LHCN-M2 (cell line): ENCODE data around the gene IDS. TPM values are rescaled to one million over a fixed set of nuclear protein-coding genes. Genes with fewer than 3 reads are reported as not detected.
"Not testable (repeated sequence)": the region's sequence is repeated elsewhere in the genome, so short reads cannot be mapped to it uniquely, and the experiment has no call there.

Experiments used
- DNase-seq: peaks from one replicate; pipeline ENCODE4 v3.0.0-alpha.2; 2012; ENCODE audit warnings: low read depth
- polyA plus RNA-seq: library from polyadenylated mRNA; unstranded; fragments of >200 nt; gene quantifications from one replicate; pipeline ENCODE4 v1.2.1, GENCODE V29; 2012; ENCODE audit warnings: missing spikeins
- total RNA-seq: library from RNA; depleted of rRNA; stranded (reverse); fragments of >200 nt; gene quantifications from 2 replicates; pipeline ENCODE4 v1.2.3, GENCODE V29; 2014; rRNA removed

IDS gene
- 54.4 and 60.5 TPM in 2 replicates for total RNA-seq
- 32.4 TPM for polyA plus RNA-seq

GRCh38 chrX:149504915-149505651 lies at the start of gene IDS:
TSS of gene IDS (minus strand) at chrX:149505306. CDS start at chrX:149505137, 169 bp downstream.
- peak; percentile 78 for DNase-seq

- not testable (repeated sequence) for DNase-seq
Observed at GRCh38 chrX:149551939-149552248, 46.8 kb upstream of the IDS start.

GRCh38 chrX:149551245-149551938 lies 46.3 kb upstream of the IDS start:
- not testable (repeated sequence) for DNase-seq

- not testable (repeated sequence) for DNase-seq
Observed at GRCh38 chrX:149550454-149550853, 45.3 kb upstream of the IDS start.

GRCh38 chrX:149549701-149550100 lies 44.6 kb upstream of the IDS start, which contains the start of gene HSFX3:
TSS of gene HSFX3 (minus strand) at chrX:149549924. CDS start at chrX:149549852, 72 bp downstream.
- DNase-seq = not testable (repeated sequence)

GRCh38 chrX:149547782-149548181 lies 42.7 kb upstream of the IDS start:
- DNase-seq = not testable (repeated sequence)

GRCh38 chrX:149546962-149547361 lies 41.9 kb upstream of the IDS start:
- DNase-seq = not testable (repeated sequence)

- DNase-seq = not testable (repeated sequence)
Observed at GRCh38 chrX:149545545-149546543, 40.7 kb upstream of the IDS start.

- no peak for DNase-seq
Observed at GRCh38 chrX:149541521-149542047, 36.5 kb upstream of the IDS start.

- DNase-seq = peak; percentile 96
Observed at GRCh38 chrX:149540621-149541520, 35.8 kb upstream of the IDS start, which contains the start of gene EOLA1. TSS of gene EOLA1 (plus strand) at chrX:149541012. CDS start at chrX:149545631, 4,619 bp downstream.

GRCh38 chrX:149540131-149540620 lies 35.1 kb upstream of the IDS start:
- peak; percentile 82 for DNase-seq

GRCh38 chrX:149539283-149540130 lies 34.4 kb upstream of the IDS start:
- DNase-seq = peak; percentile 88

GRCh38 chrX:149537474-149537873 lies 32.4 kb upstream of the IDS start:
- not testable (repeated sequence) for DNase-seq

- not testable (repeated sequence) for DNase-seq
Observed at GRCh38 chrX:149534926-149535602, 30.0 kb upstream of the IDS start.

GRCh38 chrX:149533999-149534398 lies 28.9 kb upstream of the IDS start:
- DNase-seq = not testable (repeated sequence)

- not testable (repeated sequence) for DNase-seq
Observed at GRCh38 chrX:149532868-149533267, 27.8 kb upstream of the IDS start.

- no peak for DNase-seq
Observed at GRCh38 chrX:149531599-149531998, 26.5 kb upstream of the IDS start.

- DNase-seq = no peak
Observed at GRCh38 chrX:149528381-149528780, 23.3 kb upstream of the IDS start.
